ENCODE measurements around the gene CNTNAP2. TPM values are rescaled to one million over a fixed set of nuclear protein-coding genes. Genes with fewer than 3 reads are reported as not detected.

CNTNAP2 gene
- total and polyA plus RNA-seq, 7 donors, result 0.60 to 2.4 (median 1.7) TPM

- no peak for TF ChIP-seq CTCF (IDR thresholded peaks at IDR 0.05)
- TF ChIP-seq EP300 (IDR thresholded peaks at IDR 0.05), result no peak
- no peak for TF ChIP-seq POLR2AphosphoS5 (IDR thresholded peaks at IDR 0.05)
- TF ChIP-seq POLR2A (IDR thresholded peaks at IDR 0.05), result no peak
- H3K9me3 ChIP-seq, result no peaks in the 10 kb centered on the region
- WGBS, 2 donors, result 64 to 76% methylated on average over 3 of the region's 3 CpGs
- intact Hi-C loops (cut with DNase I), result no loop called here
- no peaks in the 10 kb centered on the region for H3K4me1 ChIP-seq
- no peaks in the 10 kb centered on the region for H3K27me3 ChIP-seq
- no peaks in the 10 kb centered on the region for H3K36me3 ChIP-seq
- no peak overlapping the region for H3K27ac ChIP-seq
- no peak overlapping the region for H3K4me3 ChIP-seq
- DNase-seq, result no peak
These were observed 1536.9 kb downstream of the CNTNAP2 start for GRCh38 chr7:147653456-147653855.

GRCh38 chr7:147658392-147658967 lies 1541.9 kb downstream of the CNTNAP2 start:
- H3K27me3 ChIP-seq, result no peaks in the 10 kb centered on the region
- H3K9me3 ChIP-seq, result no peaks in the 10 kb centered on the region
- DNase-seq, result no peak
- 85 to 95% methylated on average over 2 of the region's 2 CpGs for WGBS, 2 donors
- intact Hi-C loops (cut with DNase I), result no loop called here
- no peak overlapping the region for H3K27ac ChIP-seq
- H3K4me1 ChIP-seq, result no peaks in the 10 kb centered on the region
- no peak overlapping the region for H3K4me3 ChIP-seq
- no peak for TF ChIP-seq CTCF (IDR thresholded peaks at IDR 0.05)
- no peak for TF ChIP-seq POLR2A (IDR thresholded peaks at IDR 0.05)
- no peak for TF ChIP-seq EP300 (IDR thresholded peaks at IDR 0.05)
- no peak for TF ChIP-seq POLR2AphosphoS5 (IDR thresholded peaks at IDR 0.05)
- no peaks in the 10 kb centered on the region for H3K36me3 ChIP-seq

- Histone ChIP-seq H3K36me3 (no peaks in the 10 kb centered on the region), H3K4me1 (no peaks in the 10 kb centered on the region), H3K27ac (no peak overlapping the region), H3K4me3 (no peak overlapping the region), H3K9me3 (no peaks in the 10 kb centered on the region), H3K27me3 (no peaks in the 10 kb centered on the region)
- DNase-seq, result no peak
- intact Hi-C loops (cut with DNase I), result no loop called here
- 86 to 90% methylated on average over 4 of the region's 4 CpGs for WGBS, 2 donors
- TF ChIP-seq CTCF (IDR thresholded peaks at IDR 0.05), result no peak
- TF ChIP-seq EP300 (IDR thresholded peaks at IDR 0.05), result no peak
- TF ChIP-seq POLR2A (IDR thresholded peaks at IDR 0.05), result no peak
- no peak for TF ChIP-seq POLR2AphosphoS5 (IDR thresholded peaks at IDR 0.05)
These were observed 1542.7 kb downstream of the CNTNAP2 start for GRCh38 chr7:147659036-147659995.

GRCh38 chr7:147664541-147664940 lies 1547.9 kb downstream of the CNTNAP2 start:
- no peaks in the 10 kb centered on the region for H3K9me3 ChIP-seq
- H3K27me3 ChIP-seq, result no peaks in the 10 kb centered on the region
- 70 to 82% methylated on average over 6 of the region's 6 CpGs for WGBS, 2 donors
- no peak overlapping the region for H3K27ac ChIP-seq
- no peak overlapping the region for H3K4me3 ChIP-seq
- H3K36me3 ChIP-seq, result no peaks in the 10 kb centered on the region
- H3K4me1 ChIP-seq, result no peaks in the 10 kb centered on the region
- TF ChIP-seq POLR2A (IDR thresholded peaks at IDR 0.05) (no peak), EP300 (IDR thresholded peaks at IDR 0.05) (no peak), CTCF (IDR thresholded peaks at IDR 0.05) (no peak), POLR2AphosphoS5 (IDR thresholded peaks at IDR 0.05) (no peak)
- intact Hi-C loops (cut with DNase I), result no loop called here
- DNase-seq, result no peak
